Measurements from ENCODE around the gene SEMA6B.

DNA sequence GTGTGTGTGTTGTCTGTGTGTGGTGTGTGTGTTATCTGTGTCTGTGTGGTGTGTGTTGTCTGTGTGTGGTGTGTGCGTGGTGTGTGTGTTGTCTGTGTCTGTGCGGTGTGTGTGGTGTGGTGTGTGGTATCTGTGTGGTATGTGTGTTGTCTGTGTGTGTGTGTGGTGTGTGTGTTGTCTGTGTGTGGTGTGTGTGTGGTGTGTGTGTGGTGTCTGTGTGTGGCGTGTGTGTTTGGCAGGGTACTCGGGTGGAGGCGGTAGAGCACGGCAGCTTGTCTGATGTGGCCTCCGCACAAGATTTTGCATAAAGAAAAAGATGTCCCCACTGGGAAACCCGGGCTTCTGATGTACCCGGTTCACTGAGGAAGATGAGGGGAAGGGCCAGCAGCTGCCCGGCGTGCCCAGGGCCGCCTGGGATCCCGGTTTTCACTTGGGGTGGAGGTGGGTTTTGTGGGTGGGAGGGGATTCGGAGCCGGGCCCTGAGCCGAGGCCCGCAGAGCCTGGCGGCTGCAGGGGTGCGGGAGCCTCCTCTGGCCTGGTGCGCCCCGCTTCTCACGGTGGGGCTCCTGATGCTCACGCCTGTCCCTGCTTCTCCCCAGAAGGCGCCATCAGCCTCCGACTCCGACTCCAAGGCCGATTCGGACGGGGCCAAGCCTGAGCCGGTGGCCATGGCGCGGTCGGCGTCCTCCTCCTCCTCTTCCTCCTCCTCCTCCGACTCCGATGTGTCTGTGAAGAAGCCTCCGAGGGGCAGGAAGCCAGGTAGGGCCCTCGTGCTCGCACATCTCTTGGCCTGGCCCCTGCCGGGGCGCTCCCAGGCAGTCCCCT lies 66.2 kb downstream of the SEMA6B start:
- TF ChIP-seq POLR2A (IDR thresholded peaks at IDR 0.05) (no peak), EP300 (IDR thresholded peaks at IDR 0.05) (no peak)
- TF ChIP-seq, protein P1, sequence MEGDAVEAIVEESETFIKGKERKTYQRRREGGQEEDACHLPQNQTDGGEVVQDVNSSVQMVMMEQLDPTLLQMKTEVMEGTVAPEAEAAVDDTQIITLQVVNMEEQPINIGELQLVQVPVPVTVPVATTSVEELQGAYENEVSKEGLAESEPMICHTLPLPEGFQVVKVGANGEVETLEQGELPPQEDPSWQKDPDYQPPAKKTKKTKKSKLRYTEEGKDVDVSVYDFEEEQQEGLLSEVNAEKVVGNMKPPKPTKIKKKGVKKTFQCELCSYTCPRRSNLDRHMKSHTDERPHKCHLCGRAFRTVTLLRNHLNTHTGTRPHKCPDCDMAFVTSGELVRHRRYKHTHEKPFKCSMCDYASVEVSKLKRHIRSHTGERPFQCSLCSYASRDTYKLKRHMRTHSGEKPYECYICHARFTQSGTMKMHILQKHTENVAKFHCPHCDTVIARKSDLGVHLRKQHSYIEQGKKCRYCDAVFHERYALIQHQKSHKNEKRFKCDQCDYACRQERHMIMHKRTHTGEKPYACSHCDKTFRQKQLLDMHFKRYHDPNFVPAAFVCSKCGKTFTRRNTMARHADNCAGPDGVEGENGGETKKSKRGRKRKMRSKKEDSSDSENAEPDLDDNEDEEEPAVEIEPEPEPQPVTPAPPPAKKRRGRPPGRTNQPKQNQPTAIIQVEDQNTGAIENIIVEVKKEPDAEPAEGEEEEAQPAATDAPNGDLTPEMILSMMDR (IDR thresholded peaks at IDR 0.05), result no peak
